ENCODE results near the gene WFDC9. TPM values are rescaled to one million over a fixed set of nuclear protein-coding genes. Genes with fewer than 3 reads are reported as not detected.

The WFDC9 gene
- total and polyA plus RNA-seq, 2 experiments from 2014 or later, result not detected

DNA sequence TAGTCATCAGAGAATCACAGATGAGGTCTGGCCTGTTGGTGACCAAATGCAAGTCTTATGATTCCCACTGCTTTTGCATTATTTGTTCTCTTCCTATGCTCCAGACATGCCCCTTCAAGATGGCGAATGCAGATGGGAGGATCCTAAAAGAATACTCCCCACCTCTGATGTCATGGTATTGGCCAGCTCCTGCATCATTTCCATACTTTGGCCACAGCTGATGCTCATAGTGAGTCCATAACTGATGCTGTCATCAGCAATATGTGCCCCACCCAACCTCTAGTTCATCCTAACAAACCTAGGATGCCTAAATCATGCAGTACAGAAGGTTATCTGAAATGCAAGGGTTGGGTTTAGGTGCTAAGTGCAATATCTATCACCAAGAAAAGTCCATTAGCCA, 5.4 kb upstream of the WFDC9 start:
- Histone ChIP-seq H3K4me3 (no peak overlapping the region), H3K9me3 (ENCODE audit: low read depth) (no peaks in the 10 kb centered on the region), H3K36me3 (no peaks in the 10 kb centered on the region), H3K27me3 (no peaks in the 10 kb centered on the region), H3K4me1 (ENCODE audit: low read depth) (no peaks in the 10 kb centered on the region), H3K27ac (no peak overlapping the region)
- TF ChIP-seq, protein P1, sequence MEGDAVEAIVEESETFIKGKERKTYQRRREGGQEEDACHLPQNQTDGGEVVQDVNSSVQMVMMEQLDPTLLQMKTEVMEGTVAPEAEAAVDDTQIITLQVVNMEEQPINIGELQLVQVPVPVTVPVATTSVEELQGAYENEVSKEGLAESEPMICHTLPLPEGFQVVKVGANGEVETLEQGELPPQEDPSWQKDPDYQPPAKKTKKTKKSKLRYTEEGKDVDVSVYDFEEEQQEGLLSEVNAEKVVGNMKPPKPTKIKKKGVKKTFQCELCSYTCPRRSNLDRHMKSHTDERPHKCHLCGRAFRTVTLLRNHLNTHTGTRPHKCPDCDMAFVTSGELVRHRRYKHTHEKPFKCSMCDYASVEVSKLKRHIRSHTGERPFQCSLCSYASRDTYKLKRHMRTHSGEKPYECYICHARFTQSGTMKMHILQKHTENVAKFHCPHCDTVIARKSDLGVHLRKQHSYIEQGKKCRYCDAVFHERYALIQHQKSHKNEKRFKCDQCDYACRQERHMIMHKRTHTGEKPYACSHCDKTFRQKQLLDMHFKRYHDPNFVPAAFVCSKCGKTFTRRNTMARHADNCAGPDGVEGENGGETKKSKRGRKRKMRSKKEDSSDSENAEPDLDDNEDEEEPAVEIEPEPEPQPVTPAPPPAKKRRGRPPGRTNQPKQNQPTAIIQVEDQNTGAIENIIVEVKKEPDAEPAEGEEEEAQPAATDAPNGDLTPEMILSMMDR (IDR thresholded peaks at IDR 0.05; ENCODE audit: low read depth, low read length), result no peak
- DNase-seq (ENCODE audit: low read depth in 1 of 2, low spot score in 1 of 2), result no peak

DNA sequence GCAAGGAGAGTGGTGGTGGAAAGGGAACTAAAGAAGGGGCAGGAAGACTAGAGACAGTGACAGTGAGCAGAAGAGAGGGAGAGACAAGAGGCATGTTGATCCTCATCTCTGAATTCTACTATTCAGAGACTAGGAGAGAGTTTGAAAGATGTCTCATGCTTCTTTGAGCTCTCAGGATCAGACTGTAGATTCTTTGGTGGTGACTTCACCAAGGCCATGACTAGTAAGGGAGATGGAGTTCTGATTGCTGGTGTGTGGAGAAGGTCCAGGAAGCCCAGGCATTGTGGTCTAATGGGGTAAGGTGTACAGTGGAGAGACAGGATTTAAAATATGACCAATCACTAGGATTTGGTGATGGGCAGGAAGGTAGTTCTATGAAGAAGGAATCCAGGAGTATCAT, 713 bp downstream of the WFDC9 start:
- no peaks in the 10 kb centered on the region for H3K27me3 ChIP-seq
- H3K4me3 ChIP-seq, result no peak overlapping the region
- H3K27ac ChIP-seq, result no peak overlapping the region
- DNase-seq (ENCODE audit: low read depth in 1 of 2, low spot score in 1 of 2), result no peak
- no peaks in the 10 kb centered on the region for H3K4me1 ChIP-seq (ENCODE audit: low read depth)
- no peaks in the 10 kb centered on the region for H3K9me3 ChIP-seq (ENCODE audit: low read depth)
- no peaks in the 10 kb centered on the region for H3K36me3 ChIP-seq
- TF ChIP-seq, protein P1 (IDR thresholded peaks at IDR 0.05; ENCODE audit: low read depth, low read length), result no peak

GRCh38 chr20:45629496-45630100, 1.5 kb downstream of the WFDC9 start, which contains the start of gene WFDC10A:
TSS of gene WFDC10A (plus strand) at chr20:45629739. CDS start at chr20:45629814, 75 bp downstream.
- no peaks in the 10 kb centered on the region for H3K9me3 ChIP-seq (ENCODE audit: low read depth)
- no peaks in the 10 kb centered on the region for H3K27me3 ChIP-seq
- H3K36me3 ChIP-seq, result no peaks in the 10 kb centered on the region
- H3K4me1 ChIP-seq (ENCODE audit: low read depth), result no peaks in the 10 kb centered on the region
- TF ChIP-seq, protein P1 (IDR thresholded peaks at IDR 0.05; ENCODE audit: low read depth, low read length), result peak; percentile 79
- DNase-seq (ENCODE audit: low read depth in 1 of 2, low spot score in 1 of 2), result peak; percentile 56 to 59
- no peak within 1 kb of the TSS for H3K4me3 ChIP-seq
- no peak within 1 kb of the TSS for H3K27ac ChIP-seq

DNA sequence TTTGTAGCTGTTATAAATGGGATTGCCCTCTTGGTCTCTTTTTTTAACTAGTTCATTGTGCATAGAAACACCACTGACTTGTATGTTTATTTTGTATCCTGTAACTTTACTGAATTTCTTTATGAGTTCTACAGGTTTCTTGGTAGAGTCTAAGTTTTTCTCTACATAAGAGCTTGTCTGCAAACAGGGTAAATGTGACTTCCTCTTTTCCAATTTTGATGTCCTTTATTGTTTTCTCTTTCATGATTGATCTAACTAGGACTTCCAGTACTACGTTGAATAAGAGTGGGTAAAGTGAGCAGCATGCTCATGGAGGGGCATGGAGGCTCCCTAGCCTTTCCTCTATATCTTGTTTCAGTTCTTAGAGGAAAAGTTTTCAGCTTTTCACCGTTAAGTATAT, 4.5 kb downstream of the WFDC9 start:
- TF ChIP-seq, protein P1 (IDR thresholded peaks at IDR 0.05; ENCODE audit: low read depth, low read length), result no peak
- no peak for DNase-seq (ENCODE audit: low read depth in 1 of 2, low spot score in 1 of 2)
- no peaks in the 10 kb centered on the region for H3K4me1 ChIP-seq (ENCODE audit: low read depth)
- H3K9me3 ChIP-seq (ENCODE audit: low read depth), result no peaks in the 10 kb centered on the region
- no peaks in the 10 kb centered on the region for H3K27me3 ChIP-seq
- no peak overlapping the region for H3K27ac ChIP-seq
- no peak overlapping the region for H3K4me3 ChIP-seq
- H3K36me3 ChIP-seq, result no peaks in the 10 kb centered on the region

GRCh38 chr20:45621593-45621992, 9.5 kb downstream of the WFDC9 start:
- Histone ChIP-seq H3K27ac (no peak overlapping the region), H3K27me3 (no peaks in the 10 kb centered on the region), H3K4me3 (no peak overlapping the region), H3K4me1 (ENCODE audit: low read depth) (no peaks in the 10 kb centered on the region), H3K9me3 (ENCODE audit: low read depth) (no peaks in the 10 kb centered on the region), H3K36me3 (no peaks in the 10 kb centered on the region)
- TF ChIP-seq, protein P1 (IDR thresholded peaks at IDR 0.05; ENCODE audit: low read depth, low read length), result no peak
- no peak for DNase-seq (ENCODE audit: low read depth in 1 of 2, low spot score in 1 of 2)
